Stomach smooth muscle (tissue), 2 donors: Measurements from ENCODE around the gene SYMPK.

Source experiments
- H3K27ac ChIP-seq: one replicate; pipeline ENCODE4 v1.7.0; 2013; ENCODE audit warnings: mild to moderate bottlenecking, low read length, inconsistent platforms
- H3K27me3 ChIP-seq, 2 donors: one replicate each; pipeline ENCODE4 v1.7.0; 2013; ENCODE audit warnings: low read length in 2 of 2; ENCODE audit not compliant: insufficient read depth in 2 of 2, control insufficient read depth in 1 of 2
- H3K36me3 ChIP-seq, 2 donors: one replicate each; pipeline ENCODE4 v1.7.0; 2013; ENCODE audit warnings: low read length in 2 of 2; ENCODE audit not compliant: control insufficient read depth in 2 of 2, insufficient read depth in 2 of 2
- H3K4me1 ChIP-seq: one replicate; pipeline ENCODE4 v1.7.0; 2013; ENCODE audit warnings: low read length; ENCODE audit not compliant: control insufficient read depth, insufficient read depth
- H3K4me3 ChIP-seq, 2 donors: one replicate each; pipeline ENCODE4 v1.7.0; 2013; ENCODE audit warnings: low read length in 2 of 2
- H3K9ac ChIP-seq, 2 donors: one replicate each; pipeline ENCODE4 v1.7.0; 2013; ENCODE audit warnings: low read length in 2 of 2, mild to moderate bottlenecking in 1 of 2
- H3K9me3 ChIP-seq, 2 donors: one replicate each; pipeline ENCODE4 v1.7.0; 2013; ENCODE audit warnings: low read length in 2 of 2; ENCODE audit not compliant: control insufficient read depth in 2 of 2
- donor health status: healthy.
- donor health status: Pancreatic carcinoma.

The SYMPK gene

DNA sequence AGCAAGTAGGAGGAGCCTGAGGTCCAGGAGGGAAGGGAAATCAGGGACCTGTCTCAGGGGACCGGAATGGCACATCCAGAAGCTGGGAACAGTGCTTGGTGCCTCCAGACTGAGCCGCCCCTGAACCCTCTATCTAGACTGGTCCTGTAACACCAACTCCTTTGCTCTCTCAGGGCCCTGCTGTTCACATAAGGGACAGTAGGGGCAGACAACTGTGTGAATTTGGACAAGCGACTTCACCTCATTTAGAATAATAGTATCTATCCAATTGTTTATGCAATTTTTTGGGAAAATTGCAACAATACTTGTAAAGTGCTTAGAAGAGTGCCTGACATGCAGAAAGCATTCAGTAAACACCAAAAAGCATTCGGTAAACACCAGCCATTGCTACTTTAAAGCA, 14.0 kb downstream of the SYMPK start:
- H3K9me3 ChIP-seq = no peaks in the 10 kb centered on the region
- H3K27ac ChIP-seq = no peak overlapping the region
- no peaks in the 10 kb centered on the region for H3K27me3 ChIP-seq
- no peak overlapping the region for H3K9ac ChIP-seq
- no peaks in the 10 kb centered on the region for H3K4me1 ChIP-seq
- peaks cover 60 to 63% of the 10 kb centered on the region in 2 donors for H3K36me3 ChIP-seq
- H3K4me3 ChIP-seq = no peak overlapping the region

DNA sequence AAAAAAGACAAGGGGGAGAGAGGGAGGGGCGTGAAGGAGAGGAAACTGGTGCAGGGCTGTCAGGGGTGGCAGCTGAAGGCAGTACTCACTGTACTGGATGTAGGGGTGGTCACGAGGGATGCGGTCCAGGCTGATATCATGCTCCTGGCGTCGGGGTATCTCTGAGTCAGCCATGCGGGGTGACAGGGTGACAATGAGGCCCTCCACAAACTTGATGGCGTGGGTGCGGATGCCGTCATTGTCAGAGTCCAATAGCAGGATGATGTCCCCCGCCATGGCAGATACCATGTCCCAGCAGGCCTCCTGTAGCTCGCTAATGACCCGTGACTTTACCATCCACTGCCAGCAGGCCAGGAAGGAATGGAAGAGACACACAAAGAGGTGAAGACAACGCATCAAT, 15.3 kb downstream of the SYMPK start:
- Histone ChIP-seq H3K4me1 (no peaks in the 10 kb centered on the region), H3K27ac (no peak overlapping the region), H3K36me3 (peaks cover 65 to 68% of the 10 kb centered on the region in 2 donors), H3K27me3 (no peaks in the 10 kb centered on the region), H3K9ac (no peak overlapping the region), H3K4me3 (no peak overlapping the region), H3K9me3 (no peaks in the 10 kb centered on the region)

DNA sequence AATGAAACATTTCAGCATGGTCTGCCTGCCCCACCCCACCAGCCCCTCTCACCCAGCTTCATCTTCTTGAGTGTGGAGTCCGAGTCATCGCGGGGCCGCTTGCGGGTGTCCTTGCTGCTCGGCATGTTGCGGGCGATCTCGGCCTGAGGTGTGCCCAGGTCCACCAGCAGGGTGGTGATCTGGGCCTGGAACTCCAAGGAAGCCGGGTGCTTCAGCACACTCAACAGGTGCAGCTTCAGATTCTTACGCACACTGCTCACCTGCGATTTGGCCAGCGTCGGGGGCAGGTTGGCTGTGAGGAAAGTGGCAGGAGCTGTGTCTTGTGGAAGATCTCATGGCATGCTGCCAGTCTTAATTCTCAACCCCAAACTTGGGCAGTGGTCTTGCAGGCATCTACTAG, 20.7 kb downstream of the SYMPK start:
- Histone ChIP-seq H3K4me3 (no peak overlapping the region), H3K27me3 (no peaks in the 10 kb centered on the region), H3K27ac (no peak overlapping the region), H3K36me3 (peaks cover 51 to 56% of the 10 kb centered on the region in 2 donors), H3K9me3 (no peaks in the 10 kb centered on the region), H3K4me1 (no peaks in the 10 kb centered on the region), H3K9ac (no peak overlapping the region)

DNA sequence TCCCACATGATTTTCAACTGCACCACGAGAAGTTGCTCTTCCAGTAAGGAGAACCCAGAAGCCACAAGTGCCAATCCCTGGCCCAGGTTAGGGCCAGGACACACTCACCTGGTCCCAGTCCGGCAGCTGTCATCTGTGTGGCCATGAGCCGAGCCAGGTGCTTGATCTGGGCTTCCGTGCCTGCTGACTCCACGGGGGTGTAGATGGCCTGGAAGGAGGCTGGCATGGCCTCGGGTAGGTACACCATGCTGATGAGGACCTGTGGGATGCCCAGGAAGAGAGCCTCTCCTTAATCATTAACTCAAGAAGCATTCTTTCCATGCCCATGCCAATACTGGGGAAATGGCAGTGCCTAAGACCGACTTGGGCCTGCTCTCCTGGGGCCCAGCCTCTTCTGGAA, 28.0 kb downstream of the SYMPK start:
- peaks cover 52 to 58% of the 10 kb centered on the region in 2 donors for H3K36me3 ChIP-seq
- H3K27me3 ChIP-seq = no peaks in the 10 kb centered on the region
- H3K4me3 ChIP-seq = no peak overlapping the region
- no peaks in the 10 kb centered on the region for H3K9me3 ChIP-seq
- H3K4me1 ChIP-seq = no peaks in the 10 kb centered on the region
- H3K27ac ChIP-seq = no peak overlapping the region
- no peak overlapping the region for H3K9ac ChIP-seq

DNA sequence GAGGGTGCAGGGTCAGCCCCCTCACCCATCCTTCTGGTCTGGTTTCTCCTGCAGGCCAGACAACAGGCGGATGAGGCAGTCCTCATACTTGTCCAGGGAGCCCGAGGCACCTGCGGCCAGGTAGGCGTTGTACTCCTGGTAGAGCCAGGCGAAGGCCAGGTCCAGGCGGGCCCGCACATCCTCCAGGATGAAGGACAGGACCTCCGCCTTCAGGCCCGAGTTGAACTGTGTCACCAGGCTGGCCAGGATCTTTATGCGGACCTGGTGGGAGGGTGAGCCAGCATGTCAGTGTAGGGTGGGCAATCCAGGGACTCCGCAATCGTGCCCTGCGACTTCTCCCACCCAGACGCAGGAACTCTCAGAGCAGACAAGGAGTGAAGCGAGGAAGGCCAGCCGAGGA, 34.0 kb downstream of the SYMPK start:
- Histone ChIP-seq H3K27me3 (no peaks in the 10 kb centered on the region), H3K27ac (no peak overlapping the region), H3K4me3 (no peak overlapping the region), H3K9me3 (no peaks in the 10 kb centered on the region), H3K36me3 (peaks cover 61 to 68% of the 10 kb centered on the region in 2 donors), H3K9ac (no peak overlapping the region), H3K4me1 (peaks cover 2% of the 10 kb centered on the region)

DNA sequence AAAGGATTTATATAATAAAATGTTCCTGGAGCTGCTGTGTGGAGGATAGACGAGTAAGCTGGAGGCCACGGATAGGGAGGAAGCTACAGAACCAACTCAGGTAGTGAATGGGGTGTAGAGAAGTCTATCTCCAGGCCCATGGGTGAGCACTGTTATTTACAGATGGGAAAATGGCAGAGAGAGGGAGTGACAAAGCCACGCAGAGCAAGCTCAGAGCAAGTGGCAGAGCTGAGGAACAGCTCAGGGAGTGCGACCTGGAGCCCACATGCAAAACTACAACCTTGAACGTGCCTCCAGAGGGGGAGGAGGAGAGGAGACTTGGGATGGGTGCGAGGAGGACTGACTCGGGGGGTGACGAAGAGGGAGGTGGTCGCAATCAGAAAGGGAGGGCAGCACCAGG, 34.4 kb downstream of the SYMPK start:
- H3K36me3 ChIP-seq = peaks cover 63 to 68% of the 10 kb centered on the region in 2 donors
- H3K9me3 ChIP-seq = no peaks in the 10 kb centered on the region
- no peak overlapping the region for H3K9ac ChIP-seq
- no peaks in the 10 kb centered on the region for H3K27me3 ChIP-seq
- H3K4me1 ChIP-seq = peaks cover 2% of the 10 kb centered on the region
- no peak overlapping the region for H3K4me3 ChIP-seq
- no peak overlapping the region for H3K27ac ChIP-seq

DNA sequence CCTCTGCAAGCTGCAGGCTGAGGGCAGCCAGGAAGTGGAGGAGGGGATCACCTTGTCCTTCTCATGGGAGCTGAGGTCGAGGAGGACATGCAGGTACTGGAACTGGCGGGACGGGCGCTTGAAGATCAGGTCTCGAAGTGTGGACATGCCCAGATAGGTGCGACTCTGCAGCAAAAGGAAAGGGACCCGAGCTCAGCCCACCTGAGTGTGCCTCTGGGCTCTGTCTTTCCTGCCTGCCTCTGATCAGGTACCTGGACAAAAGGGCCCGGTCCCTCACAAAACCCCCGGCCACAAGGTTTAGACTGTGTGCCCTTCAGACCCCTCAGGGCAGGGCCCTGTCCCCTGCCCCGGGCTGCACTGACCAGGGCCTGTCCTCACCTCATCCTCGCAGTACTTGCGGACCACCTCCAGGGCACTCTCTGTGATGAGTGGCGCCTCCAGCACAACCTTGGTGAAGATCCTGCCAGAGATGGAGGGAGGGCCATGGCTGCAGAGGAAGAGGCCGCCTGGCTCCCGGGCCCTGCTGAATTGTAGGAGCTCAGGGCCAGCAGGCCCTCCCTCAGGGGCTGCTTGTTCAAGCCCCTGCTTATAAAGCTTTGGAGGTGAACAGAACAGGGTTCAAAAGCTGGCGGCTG, 35.4 kb downstream of the SYMPK start:
- Histone ChIP-seq H3K27me3 (no peaks in the 10 kb centered on the region), H3K4me1 (peaks cover 2% of the 10 kb centered on the region), H3K9ac (no peak overlapping the region), H3K4me3 (no peak overlapping the region), H3K27ac (no peak overlapping the region), H3K9me3 (no peaks in the 10 kb centered on the region), H3K36me3 (peaks cover 69 to 75% of the 10 kb centered on the region in 2 donors)

DNA sequence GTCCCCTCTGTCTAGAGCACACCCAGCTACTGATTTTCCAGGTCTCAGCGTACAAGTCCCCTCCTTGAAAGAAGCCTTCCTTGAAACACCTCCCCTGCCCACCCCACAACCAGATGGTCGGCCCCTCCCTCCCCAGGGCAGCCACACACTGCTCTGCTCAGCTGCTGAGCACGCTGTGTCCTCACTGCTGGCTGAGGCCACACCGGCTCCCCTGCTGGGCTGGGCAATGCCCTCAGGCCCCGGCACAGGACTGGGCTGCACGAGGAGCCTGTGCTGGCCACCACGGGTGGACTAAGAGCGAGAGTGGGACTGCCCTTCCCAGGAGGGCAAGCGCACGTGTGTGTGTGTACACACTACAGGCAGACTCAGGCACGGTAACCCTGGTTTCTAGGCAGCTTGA, 36.0 kb downstream of the SYMPK start:
- Histone ChIP-seq H3K36me3 (peaks cover 63 to 72% of the 10 kb centered on the region in 2 donors), H3K4me3 (no peak overlapping the region), H3K9ac (no peak overlapping the region), H3K4me1 (peaks cover 2% of the 10 kb centered on the region), H3K9me3 (no peaks in the 10 kb centered on the region), H3K27ac (no peak overlapping the region), H3K27me3 (no peaks in the 10 kb centered on the region)

DNA sequence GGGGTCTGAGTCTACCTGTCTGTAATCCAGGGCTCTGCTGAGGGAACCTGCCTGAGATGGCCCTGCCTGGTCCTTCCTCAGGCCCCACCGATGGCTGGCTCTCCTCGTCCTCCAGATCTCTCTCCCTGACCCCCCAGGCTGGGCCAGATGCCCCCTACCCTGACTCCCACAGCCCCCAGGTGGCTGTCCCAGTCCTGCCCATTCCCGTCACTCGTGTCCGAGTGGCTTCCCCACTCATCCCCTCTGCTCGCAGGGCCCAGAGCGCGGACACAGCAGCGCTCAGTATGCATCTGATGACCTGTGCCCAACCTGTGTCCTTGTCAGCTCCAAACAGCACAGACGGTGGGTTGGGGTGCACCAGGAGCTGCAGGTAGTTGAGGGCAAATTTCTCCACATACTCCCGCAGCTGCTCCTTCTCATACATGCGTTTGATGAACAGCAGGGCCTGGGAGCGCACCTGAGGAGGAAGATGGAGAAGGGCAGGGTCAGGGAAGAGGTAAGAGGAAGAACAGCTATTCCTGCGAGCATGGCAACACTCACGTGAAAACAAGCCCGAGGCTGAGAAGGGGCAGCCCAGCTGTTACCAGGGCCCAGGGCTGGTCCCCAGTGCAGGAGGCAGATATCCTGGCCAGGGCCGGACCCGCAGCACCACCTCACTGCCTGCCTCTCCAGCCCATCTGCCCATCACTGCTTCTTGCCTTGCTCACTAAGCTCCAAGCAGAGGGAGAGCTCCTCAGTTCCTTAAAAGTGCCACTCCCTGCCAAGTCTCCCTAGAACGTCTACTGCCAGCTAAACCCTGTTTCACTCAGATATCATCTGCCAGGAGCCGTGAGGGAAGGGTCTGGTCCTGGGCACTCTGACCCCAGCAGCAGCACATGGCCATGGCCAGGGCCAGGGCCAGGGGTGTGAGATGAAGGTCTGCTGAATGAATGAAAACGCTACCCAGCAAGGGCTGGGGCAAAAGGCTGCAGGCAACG, 36.7 kb downstream of the SYMPK start:
- no peaks in the 10 kb centered on the region for H3K9me3 ChIP-seq
- peaks cover 58 to 70% of the 10 kb centered on the region in 2 donors for H3K36me3 ChIP-seq
- H3K27ac ChIP-seq = no peak overlapping the region
- peaks cover 2% of the 10 kb centered on the region for H3K4me1 ChIP-seq
- no peak overlapping the region for H3K4me3 ChIP-seq
- H3K27me3 ChIP-seq = no peaks in the 10 kb centered on the region
- no peak overlapping the region for H3K9ac ChIP-seq

DNA sequence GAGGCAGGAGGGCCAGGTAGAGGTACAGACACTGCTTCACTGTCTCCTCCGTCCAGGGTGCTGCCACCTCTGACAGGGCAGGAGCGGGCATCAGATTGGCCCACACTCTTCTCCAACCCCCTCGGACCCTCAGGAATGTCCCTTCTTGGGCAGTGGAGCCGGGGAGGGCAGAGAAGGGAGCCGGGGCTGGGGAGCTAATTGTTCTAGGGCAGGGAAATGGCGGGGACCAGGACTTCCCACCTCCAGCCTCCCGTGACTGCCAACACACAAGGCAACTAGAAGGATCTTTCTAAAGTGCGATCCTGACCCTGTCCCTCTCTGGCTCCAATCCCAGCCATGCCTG, 37.7 kb downstream of the SYMPK start:
- H3K9me3 ChIP-seq = no peaks in the 10 kb centered on the region
- H3K4me1 ChIP-seq = peaks cover 2% of the 10 kb centered on the region
- no peak overlapping the region for H3K4me3 ChIP-seq
- H3K27ac ChIP-seq = no peak overlapping the region
- no peaks in the 10 kb centered on the region for H3K27me3 ChIP-seq
- no peak overlapping the region for H3K9ac ChIP-seq
- H3K36me3 ChIP-seq = peaks cover 58 to 69% of the 10 kb centered on the region in 2 donors
